ENCODE results near the gene PIP5KL1. TPM values are rescaled to one million over a fixed set of nuclear protein-coding genes. Genes with fewer than 3 reads are reported as not detected.
A peak's percentile ranks its signal among the peaks of the same experiment; 100 is the strongest.

PIP5KL1 gene
- total RNA-seq, 1 donor from 2014 or later = 0.51 TPM

DNA sequence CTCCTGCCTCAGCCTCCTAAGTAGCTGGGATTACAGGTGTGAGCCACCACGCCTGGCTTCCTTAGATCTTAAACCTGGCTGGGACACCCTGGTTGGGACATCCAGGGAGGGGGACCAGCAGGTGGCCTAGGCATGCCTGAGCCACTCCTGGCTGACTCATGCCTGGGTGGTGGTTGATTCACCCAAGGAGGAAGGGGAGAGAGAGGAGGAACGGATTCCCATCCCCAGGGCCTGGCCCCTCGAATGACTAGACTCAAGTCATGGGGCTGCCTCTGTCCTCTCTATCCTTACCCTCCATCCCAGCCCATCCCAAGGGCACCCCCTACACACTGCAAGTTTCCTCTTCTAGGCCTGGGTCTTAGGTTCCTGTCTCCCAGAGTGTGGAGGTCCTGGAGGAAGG, 37.5 kb upstream of the PIP5KL1 start:
- DNase-seq = peak; percentile 35

DNA sequence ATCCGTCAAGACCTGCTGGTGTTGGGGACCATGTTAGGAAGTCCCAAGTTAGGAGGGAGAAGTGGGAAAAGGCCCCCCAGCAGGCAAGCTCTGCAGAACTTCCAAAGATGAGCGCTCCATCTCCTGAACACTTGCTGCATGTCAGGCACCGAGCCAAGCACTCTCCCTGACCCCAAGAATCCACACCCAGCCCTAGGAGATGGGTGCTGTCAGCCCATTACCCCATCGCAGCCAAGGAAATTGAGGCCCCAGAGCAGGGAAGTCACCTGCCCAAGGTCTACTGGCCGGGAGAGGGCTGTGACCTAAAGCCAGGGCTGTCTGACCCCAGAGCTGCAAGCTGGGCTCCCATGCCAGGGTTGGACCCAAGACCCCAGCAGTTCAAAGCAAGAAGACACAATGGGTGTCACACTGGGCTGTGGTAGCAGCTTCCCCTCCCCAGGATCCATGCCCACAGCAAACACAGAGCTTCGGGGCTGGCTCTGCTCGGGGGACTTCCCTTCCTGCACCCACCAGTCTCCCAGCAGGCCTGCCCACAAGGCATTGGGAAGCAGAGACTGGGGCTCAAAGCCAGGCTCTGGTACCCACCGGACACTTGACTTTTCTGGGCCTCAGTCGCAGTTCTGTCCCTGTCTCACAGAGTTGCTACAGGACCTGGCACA, 36.7 kb upstream of the PIP5KL1 start:
- DNase-seq = no peak

DNA sequence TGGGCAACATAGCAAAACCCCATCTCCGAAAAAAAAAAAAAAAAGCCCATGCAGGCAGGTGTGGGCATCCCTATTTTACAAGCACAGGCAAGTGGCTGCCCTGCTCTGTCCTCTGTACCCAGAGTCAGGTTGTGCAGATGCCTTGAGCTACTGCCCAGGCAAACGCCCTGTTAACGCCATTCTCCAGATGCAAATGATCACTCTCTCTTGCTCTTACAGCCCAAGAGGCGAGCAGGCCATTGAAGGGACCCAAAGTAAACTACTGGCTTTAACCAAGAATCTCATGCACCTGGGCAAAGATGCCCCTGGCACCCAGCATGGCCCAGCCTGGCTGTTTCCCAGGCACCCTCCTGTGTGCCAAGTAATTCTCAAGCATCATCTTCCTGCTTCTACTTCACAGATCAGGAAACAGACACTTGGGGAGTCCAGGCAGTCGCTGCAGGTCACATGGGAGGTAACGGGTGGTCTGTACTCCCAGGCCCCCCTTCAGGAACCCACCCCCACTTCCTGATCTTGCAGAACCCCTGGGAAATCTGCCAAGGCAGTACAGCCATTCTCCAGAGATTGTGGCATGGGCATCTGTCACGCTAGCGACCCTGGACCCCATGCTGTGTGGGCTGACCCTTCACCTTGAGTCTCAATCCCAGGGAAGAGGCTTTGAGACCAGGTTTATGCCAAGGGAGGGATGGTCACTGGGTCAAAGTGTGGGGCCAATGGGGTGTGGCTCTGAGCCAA, 36.0 kb upstream of the PIP5KL1 start:
- DNase-seq = peak; percentile 34

DNA sequence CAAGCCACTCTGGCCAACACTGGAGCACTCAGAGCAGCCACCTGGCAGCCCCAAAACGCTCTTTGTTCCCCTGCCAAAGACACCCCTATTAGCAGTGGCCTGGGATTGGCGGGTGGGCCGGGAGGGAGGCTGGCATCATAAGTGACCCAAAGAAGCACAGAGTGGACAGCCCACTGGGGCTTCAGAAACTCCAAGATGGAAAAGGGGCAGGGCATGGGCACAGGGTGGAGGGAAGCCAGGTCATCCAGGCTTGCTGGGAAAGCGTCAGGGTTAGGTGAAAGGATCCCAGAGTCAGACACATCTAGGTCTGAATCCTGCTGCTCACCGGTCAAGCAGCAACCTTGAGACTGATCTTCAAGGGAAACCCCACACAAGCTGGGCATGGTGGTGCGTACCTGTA, 35.4 kb upstream of the PIP5KL1 start:
- DNase-seq = no peak

DNA sequence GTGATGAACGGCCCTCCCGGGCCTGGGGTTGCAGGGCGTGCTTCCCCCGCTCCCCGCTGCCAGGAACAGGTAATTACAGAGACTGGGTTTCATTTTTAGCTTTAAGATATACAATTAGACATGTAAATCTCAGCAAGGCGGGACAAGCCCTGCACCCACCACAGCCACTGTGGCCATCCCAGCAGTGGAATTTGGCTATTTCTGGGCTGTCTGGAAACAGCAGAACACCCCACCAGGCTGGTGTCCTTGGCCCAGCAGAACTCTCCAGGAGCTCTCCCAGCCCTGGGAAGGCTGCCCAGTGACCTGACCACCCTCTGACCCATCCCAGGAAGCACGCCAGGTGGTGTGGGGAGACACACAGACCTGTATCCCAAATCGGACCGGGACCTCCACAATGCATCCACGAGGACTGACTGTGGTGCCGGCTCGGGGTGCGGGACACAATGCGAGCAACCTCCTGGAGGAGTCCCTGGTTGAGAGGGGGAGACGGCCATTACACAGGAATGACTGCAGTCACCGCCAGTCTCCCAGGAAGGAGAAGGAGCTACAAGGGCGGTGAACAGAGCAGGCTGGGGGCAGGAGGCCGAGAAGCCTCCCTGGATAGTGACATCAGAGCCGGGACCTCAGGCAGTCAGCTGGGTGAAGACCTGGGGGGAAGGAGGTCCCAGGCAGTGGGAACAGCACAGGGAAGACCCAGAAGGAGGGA, 32.9 kb upstream of the PIP5KL1 start:
- no peak for DNase-seq

DNA sequence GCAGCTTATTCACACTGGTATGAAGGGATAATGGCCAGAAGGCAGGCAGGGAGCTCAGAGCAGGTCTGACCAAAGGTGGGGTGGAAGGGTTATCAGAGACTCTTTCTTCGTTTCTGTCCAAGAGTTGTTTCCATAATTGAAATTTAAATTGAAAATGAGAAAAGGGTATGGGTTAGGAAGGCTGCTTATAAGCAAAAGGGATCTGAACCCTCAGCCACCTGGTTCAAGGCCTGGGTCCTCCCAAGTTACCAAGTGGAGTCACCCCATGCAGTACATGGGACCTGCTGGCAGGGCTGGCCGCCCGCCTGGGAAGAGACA, 32.4 kb upstream of the PIP5KL1 start:
- no peak for DNase-seq

DNA sequence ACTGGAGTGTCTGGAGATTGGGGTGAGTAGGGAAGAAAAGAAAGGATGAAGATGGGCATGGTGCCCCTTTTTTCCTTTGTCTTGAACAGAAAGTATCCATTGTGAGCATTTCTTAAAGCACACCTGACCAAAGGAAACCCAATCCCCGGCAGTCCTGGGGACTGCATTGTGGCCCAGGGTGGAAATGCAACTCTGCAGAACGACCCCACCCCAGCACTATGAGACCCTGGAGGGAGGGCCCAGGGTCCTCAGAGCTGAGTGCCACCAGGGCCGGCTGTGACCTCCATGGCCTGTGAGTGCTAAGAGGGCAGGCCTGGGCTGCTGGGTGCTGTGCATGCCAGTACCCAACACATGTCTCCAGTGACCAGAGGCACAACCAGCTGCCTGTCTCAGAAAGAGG, 31.7 kb upstream of the PIP5KL1 start:
- no peak for DNase-seq

DNA sequence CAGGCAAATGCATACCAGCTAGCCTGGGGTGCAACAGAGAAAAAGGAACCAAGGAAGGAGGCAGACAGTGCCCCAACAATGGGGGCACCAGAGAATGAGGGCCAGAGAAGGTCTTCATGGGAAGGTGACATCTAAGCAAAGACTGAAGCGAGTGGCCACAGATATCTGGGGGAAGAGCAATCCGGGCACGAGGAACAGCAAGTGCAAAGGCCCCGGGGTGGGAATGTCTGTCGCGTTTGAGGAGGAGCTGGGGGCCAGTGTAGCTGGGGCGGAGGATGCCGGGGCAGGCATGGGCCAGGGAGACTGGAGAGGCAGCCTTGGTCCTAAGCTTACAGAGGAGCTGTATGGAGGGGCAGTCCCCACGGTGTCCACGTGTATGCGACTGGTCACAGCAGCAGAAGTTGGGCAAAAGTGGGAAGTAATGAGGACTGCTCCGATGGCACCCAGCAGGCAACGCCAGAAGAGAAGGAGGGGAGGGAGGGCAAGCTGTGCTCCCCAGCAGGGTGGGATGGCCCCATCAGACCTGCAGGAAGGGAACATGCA, 31.1 kb upstream of the PIP5KL1 start:
- DNase-seq = no peak

DNA sequence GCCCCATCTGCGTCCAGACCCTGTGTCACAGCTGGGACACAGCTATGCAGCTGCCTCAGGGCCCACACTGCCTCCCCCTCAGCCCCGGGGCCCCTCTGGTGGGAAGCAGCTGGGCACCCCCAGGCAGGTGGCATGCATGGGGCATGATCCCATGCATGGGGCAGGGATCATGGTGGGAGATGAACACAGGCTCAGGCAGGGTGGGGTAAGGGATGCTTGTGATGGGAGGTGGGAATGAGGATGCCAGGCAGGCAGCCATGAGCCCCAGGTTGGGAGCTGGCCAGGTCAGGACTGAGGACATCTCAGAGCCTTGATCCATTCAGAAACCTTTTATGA, 30.5 kb upstream of the PIP5KL1 start:
- no peak for DNase-seq

DNA sequence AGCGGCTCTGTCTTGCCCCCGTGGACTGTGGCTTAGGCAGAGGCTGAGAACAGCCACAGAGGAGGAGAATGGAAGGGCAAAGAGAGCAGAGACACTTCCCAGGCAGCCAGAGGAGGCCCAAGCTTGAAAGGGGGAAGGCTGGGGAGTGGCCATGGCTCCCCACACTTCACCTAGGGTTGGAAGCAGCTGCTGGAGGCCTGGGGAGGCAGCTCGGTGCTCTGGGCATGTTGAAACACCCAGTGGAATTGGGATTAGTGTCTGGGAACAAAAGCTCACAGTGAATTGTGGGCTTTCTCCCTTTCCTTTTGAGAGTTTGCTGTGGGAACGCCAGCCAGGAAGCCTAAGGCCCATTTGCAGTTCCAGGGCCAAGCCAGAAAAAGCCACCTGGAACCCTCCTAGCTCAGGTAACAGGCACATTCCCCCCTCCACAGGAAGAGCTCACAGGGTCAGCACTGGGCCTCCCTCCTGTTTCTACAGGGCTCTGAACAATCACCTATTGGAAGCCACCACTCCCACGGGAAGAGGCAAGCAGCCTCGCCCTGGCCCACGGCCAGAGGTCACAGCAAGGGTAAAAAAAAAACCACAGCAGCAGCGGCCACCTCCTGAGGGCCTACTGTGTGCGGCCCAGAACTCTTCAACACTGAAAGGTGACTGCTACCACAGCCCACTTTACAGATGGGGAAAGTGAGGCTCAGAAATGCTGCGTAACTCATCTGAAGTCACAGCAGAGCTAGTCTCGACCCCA, 30.0 kb upstream of the PIP5KL1 start:
- no peak for DNase-seq

DNA sequence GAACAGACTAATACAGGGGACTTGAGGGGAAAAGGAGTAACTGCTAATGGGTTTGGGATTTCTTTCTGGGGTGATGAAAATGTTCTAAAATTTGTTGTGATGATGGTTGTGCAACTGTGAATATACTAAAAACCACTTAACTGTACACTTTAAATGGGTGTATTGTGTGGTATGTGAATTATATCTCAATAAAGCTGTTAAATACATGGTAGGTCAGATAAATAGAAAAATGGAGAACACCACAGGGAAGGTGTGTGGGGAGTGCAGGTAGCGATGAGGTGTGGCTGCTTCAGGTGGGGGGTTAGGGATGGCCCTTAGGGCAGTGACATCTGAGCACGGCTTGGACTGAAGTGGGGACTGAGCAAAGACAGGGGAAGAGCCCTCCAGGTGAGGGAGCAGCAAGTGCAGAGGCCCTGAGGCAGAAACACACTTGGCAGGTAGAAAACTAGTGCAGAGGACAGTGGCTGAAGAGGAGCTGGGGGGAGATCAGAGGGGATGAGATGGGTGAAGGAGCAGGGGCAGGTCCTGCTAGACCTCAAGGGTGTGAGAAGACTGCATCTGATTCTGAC, 29.3 kb upstream of the PIP5KL1 start:
- DNase-seq = no peak

DNA sequence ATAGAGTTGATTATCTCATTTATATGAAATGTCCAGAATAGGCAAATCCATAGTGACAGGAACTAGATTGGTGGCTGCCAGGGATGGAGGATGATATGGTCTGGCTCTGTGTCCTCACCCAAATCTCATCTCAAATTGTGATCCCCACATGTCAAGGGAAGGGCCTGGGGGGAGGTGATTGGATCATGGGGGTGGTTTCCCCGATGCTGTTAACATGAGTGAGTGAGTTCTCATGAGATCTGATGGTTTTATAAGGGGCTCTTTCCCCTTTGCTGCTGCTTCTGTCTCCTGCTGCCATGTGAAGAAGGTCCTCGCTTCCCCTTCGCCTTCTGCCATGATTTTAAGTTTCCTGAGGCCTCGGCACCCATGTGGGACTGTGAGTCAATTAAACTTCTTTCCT, 28.8 kb upstream of the PIP5KL1 start:
- DNase-seq = no peak

DNA sequence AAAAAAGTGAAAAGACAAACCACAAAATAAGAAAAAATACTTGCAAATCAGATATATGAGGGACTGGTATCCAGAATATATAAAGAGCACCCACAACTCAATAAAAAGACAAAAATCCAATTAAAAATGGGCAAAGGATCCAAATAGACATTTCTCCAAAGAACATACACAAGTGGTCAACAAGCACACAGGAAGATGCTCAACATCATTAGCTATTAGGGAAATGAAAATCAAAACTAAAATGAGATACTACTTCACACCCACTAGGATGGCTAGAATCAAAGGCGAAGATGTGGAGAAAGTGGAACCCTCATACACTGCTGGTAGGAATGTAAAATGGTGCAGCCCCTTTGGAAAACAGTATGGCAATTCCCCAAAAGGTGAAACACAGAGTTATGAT, 28.2 kb upstream of the PIP5KL1 start:
- DNase-seq = no peak

DNA sequence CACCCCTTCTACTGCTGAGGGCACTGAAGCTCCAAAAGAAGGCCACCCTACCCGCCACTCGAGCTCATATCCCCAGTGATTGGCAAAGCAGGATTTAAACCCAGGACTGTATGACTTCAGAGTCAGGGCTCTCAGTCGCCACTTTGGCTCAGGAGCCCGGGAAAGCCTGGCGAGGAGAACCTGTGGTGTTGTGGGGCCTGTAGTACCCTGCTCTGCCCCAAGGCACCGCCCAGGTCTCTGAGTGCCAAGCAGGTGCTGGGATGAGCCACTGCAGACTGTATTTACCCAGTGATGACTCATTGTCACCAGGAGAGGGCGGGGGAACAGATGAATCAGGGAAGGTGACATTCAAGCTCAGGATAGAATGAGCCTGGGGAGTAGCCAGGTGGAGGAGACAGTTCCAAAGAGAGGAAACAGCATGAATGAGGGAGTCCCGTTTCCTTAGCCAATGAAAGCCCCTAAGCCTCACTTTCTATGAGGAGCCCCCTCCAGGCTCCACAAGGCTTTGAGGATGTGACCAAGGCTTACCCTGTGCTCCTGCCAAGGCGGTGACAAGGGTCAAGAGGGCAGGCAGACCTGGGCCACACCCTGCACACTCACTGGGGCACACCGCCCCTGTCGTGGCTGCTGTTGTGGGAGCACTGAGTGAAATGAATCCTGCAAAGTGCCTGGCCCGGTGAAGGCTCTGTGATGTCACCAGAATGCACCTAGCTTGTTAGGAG, 24.9 kb upstream of the PIP5KL1 start:
- DNase-seq = peak; percentile 60

DNA sequence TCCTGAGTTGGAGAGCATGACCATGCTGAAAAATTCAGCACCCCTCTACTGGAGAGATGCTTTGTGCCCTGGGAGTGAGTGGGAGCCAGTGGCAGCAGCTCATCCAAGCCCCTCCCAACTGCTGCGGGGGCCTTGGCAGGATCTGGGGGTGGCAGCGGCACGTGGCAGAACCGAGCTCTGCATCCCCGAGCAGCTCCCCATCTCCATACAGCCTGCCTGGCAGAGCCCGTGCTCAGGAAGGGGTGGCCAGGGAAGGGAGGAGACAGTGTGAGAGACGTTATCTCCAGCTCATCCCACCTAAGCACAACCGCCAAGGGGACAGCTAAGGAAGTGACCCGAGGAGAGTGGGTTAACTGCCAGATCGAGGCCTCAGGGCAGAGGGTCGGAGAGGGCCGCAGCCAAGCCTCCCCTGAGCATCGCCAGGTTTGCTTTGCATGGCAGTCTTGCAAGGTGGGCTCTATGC, 24.3 kb upstream of the PIP5KL1 start:
- DNase-seq = no peak

DNA sequence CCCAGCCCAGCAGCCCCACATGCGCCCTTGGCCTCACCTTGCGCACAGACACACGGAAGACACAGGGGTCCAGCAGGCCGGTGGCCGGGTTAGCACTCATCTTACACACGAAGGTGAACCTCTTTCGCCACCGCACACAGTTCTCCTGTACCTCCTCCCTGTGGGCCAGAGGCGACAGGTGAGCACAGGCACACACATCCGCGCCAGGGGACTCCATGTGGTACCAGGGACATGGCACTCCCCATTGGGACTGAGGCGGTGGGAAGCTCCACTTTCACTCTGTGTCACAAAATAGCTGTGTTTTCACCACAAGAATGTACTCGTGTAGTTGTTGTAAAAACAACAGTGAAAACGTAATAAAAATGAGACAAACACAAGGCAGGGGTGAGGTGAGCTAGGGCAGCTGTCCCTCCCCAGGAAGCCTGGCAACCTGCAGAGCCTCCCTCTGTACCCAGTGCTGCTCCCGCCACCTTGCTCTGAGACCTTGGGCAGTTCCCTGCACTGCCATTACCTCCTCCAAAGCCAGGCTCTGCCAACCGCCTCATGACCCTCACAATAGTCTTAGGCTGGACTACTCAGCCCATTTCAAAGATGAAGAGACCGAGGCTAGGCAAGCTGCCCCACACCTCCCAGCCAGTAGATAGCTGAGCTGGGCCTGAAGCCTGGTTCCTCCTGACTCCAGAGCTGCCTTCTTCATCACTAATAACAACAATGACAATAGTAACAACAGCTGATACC, 23.4 kb upstream of the PIP5KL1 start:
- DNase-seq = no peak

DNA sequence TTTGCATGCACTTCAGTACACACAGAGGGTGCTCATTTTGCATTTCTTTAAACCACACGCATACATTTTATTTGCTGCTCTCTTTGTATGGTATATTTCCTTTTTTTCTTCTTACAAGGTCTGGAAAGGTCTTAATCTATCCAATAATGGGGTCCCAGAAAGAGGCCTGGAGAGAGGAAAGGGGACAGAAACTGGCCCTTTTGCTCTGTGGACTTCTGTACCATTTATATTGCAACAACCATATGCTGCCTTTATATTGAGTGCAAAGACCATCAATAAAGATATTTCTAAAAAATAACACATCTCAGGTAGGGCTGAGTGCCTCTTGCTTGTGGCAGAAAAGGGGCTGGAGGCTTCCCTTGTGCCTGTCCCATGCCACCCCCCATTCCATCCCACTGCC, 22.6 kb upstream of the PIP5KL1 start:
- DNase-seq = no peak

DNA sequence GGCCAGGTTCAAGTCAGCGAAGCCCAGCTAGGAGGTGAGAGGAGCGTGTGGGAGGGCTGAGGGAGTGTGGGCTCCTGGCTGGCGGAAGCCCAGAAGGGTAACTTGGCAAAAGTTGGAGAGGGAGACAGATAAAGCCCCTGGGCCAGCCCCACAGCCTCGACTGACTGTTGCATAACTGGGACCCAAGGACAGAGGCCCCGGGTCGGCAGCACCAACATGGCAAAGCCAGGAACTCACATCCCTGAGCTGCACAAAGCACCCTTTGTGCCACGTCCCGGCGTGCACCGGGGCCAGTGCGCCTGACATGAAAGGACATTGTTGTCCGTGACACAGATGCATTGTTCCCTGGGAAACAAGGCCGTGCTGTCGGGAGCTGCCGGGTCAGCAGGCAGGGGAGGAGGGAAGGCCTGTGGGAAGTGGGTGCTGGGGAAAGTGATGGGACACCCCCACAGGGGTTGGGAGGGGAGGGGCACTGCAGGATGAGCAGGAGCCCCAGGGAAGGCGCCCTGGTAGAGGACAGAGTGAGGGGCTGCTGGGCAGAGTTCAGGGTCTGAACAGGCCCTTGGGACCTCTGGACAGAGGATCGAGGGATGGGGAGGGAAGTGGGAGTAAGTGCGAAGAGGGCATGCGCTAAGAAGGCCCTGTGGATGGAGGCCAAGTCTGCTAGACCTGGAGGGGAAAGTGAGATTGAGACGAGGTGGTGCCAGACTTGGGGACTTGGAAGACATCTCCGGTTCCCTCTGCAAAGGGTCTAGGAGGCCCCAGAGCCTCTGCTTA, 20.1 kb upstream of the PIP5KL1 start:
- DNase-seq = no peak

DNA sequence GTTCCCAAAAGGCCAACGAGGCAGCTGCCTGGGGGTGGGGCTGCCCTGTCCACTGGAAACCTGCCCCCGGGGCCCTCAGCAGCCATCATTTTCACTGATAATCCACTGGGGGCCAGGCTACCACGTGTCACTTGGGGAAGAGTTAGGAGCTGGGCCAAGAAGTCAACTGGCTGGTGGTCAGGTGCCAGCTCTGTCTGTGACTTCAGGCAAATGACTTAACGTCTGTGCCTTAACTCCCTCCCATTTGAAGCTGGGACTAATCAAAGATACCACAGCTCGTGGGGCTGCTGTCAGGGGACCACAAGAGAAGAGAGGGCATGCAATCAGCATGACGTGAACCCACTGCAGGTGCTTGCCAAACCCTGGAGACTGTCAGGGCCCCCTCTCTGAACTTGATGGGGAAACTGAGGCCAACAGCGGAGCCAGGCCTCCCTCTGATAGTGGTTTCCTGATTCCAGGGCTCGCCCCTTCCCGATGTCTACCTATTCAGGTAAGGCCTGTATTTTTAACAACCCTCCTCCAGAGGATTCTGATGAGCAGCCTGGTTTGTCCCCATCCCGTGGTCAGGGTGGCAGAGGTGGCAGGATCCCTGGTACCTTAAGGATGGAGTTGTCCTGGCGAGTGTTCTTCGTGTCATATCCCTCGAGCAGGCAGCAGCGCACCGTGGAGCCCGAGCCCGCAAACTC, 19.4 kb upstream of the PIP5KL1 start:
- no peak for DNase-seq
